ENCODE measurements around the gene NSD2.
"Not testable (repeated sequence)": the region's sequence is repeated elsewhere in the genome, so short reads cannot be mapped to it uniquely, and the experiment has no call there.

The NSD2 gene

GRCh38 chr4:2006956-2007653 is 135.9 kb downstream of the NSD2 start:
- DNase-seq (ENCODE audit: low spot score), result no peak

DNA sequence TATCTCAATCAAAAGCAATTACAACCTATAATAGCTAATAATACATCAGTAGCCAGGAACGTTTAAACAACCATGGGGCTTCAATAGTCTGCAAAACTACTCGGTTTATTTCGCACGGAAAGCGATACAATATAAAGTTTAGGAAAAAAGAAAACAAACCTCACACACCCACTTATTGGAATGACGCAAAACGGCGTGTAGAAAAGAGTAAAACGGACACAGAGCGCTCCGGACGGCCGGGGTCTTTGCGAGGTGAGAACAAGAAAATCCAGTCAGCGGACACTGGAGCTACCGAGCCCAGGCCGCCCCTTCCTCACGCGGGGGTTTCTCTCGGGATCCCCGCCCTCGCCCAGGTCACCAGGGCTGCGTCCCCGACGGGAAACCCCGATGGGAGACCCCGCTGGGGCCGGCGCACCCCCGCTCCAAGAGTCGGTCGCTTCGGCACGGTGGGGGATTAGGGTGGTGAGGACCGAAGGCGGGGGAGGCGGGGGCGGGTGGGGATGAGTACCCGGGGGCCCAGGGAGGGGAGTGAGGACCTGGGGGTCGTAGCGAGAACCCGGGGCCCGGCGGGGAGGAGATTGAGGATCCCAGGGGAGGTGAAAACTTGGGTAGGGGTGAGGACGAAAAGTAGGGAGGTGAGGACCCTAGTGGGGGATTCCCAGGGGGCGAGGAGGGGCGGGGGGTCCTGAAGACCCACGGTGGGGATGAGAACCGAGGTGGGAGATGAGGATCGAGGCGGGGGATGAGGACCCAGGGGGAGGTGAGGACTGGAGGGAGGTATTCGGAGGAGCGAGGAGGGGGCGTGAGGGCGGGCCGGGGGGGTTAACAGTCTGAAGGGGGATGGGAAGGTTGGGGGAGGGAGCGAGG is 136.8 kb downstream of the NSD2 start:
- peak; percentile 49 for DNase-seq (ENCODE audit: low spot score)

- DNase-seq (ENCODE audit: low spot score), result no peak
Observed at GRCh38 chr4:2008671-2008920, 137.4 kb downstream of the NSD2 start.

GRCh38 chr4:2008921-2009650 is 137.9 kb downstream of the NSD2 start, which contains the start of gene NELFA:
Gene NELFA (minus strand): TSS chr4:2008974. CDS start chr4:2008959, 15 bp downstream.
- peak; percentile 97 for DNase-seq (ENCODE audit: low spot score)

DNA sequence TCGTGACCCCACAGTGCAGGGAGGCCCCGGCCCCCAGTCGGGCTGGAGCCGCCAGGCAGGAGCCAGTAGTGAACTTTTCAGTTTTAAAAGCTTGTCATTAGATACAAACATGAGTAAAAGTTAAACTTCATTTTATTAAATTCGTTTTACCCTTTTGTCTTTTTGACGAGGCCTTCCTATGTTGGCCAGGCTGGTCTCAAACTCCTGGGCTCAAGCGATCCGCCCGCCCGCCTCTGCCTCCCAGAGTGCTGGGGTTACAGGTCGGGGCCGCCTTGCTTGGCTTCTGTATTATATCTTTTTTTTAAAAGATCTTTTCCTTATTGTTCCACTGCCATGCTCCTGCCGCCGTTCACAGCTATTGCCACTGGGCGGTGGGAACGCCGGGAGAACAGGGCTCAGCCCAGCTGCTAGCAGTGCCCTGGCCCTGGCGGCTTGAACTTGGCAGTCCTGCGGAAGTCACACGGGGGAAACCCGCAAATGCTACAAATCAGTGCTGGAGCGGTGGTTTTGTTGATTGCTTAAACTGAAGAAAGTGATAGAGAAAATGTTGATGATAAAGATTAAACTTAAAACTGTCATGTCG is 138.5 kb downstream of the NSD2 start:
- peak; percentile 81 for DNase-seq (ENCODE audit: low spot score)

GRCh38 chr4:2011583-2011982 is 140.4 kb downstream of the NSD2 start:
- DNase-seq (ENCODE audit: low spot score), result no peak

- no peak for DNase-seq (ENCODE audit: low spot score)
Observed at GRCh38 chr4:2015008-2015407, 143.8 kb downstream of the NSD2 start.

GRCh38 chr4:2021358-2022018 is 150.3 kb downstream of the NSD2 start:
- not testable (repeated sequence) for DNase-seq (ENCODE audit: low spot score)

DNA sequence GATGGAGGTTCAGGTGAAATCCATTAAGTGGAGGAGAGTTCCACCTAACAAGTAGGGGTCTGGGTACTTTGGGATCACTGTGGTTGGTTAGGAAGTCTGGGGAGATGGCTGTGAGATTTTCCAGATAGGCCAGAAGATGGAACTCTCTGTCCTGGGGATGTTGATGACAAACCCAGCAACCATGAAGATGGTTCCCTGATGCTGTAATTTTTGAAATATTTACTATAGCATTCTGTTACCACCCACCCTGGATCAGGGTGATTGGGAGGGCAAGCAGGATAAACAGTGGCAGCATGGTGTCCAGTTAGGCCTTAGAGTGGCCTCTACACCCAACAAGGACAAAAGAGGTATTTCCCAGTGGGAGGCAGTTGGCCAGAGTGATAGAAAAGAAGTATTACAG is 153.5 kb downstream of the NSD2 start:
- DNase-seq (ENCODE audit: low spot score), result no peak

- DNase-seq (ENCODE audit: low spot score), result no peak
Observed at GRCh38 chr4:2025817-2026216, 154.6 kb downstream of the NSD2 start.

- DNase-seq (ENCODE audit: low spot score), result not testable (repeated sequence)
Observed at GRCh38 chr4:2027120-2027519, 155.9 kb downstream of the NSD2 start.

DNA sequence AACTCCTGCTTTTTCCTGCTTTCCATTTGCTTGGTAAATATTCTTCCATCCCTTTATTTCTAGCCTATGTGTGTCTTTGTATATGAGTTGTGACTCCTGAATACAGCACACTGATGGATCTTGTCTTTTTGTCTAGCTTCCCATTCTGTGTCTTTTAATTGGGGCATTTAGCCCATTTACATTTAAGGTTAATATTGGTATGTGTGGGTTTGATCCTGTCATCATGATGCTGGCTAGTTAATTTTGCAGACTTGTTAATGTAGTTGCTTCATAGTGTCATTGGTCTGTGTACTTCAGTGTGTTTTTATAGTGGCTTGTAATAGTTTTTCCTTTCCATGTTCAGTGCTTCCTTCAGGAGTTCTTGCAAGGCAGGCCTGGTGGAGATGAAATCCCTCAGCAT is 160.0 kb downstream of the NSD2 start:
- not testable (repeated sequence) for DNase-seq (ENCODE audit: low spot score)

Measured in iPS-NIHi11 (cell line).